C4-2B (cell line): ENCODE measurements around the gene FBXO3.
"Not testable (repeated sequence)": the region's sequence is repeated elsewhere in the genome, so short reads cannot be mapped to it uniquely, and the experiment has no call there.

Experiments
- CTCF ChIP-seq: fragments of 450-650 bp; conservative IDR thresholded peaks from 2 replicates; pipeline ENCODE4 v1.5.1; 2017; ENCODE audit warnings: mild to moderate bottlenecking
- ZFX ChIP-seq: fragments of 450-650 bp; IDR thresholded peaks from 2 replicates; pipeline ENCODE4 v1.6.1; 2017

DNA sequence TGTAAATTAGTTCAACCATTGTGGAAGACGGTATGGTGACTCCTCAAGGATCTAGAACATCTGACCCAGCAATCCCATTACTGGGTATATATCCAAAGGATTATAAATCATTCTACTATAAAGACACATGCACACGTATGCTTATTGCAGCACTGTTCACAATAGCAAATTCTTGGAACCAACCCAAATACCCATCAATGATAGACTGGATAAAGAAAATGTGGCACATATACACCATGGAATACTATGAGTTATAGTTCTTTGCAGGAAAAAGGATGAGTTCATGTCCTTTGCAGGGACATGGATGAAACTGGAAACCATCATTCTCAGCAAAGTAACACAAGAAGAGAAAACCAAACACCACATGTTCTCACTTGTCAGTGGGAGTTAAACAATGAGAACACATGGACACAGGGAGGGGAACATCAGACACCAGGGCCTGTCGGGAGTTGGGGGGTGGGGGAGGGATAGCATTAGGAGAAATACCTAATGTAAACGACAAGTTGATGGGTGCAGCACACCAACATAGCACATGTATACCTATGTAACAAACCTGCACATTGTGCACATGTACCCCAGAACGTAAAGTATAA, 45.2 kb downstream of the FBXO3 start:
- TF ChIP-seq CTCF, ZFX: not testable (repeated sequence)
